Neuronal stem cell (in vitro differentiated cells): ENCODE measurements around the gene MPRIP.
A peak's percentile ranks its signal among the peaks of the same experiment; 100 is the strongest.

ENCODE experiments used
- DNase-seq: peaks from one replicate; pipeline ENCODE4 v3.0.0-alpha.2; 2013; ENCODE audit warnings: low spot score
- H2AFZ ChIP-seq: one replicate; pipeline ENCODE4 v1.6.1; 2013; ENCODE audit warnings: mild to moderate bottlenecking, low read length, inconsistent platforms
- H2AK5ac ChIP-seq: 2 replicates; pipeline ENCODE4 v1.6.1; 2013; ENCODE audit warnings: low read depth, mild to moderate bottlenecking, inconsistent platforms, low read length, moderate library complexity, mixed read lengths
- H2BK120ac ChIP-seq: 2 replicates; pipeline ENCODE4 v1.6.1; 2013; ENCODE audit warnings: low read depth, mild to moderate bottlenecking, inconsistent platforms, low read length, moderate library complexity, mixed read lengths
- H2BK12ac ChIP-seq: one replicate; pipeline ENCODE4 v1.6.1; 2013; ENCODE audit warnings: low read length, inconsistent platforms
- H2BK15ac ChIP-seq: 2 replicates; pipeline ENCODE4 v1.6.1; 2013; ENCODE audit warnings: mild to moderate bottlenecking, low read length, inconsistent platforms, mixed read lengths
- H2BK5ac ChIP-seq: one replicate; pipeline ENCODE4 v1.6.1; 2013; ENCODE audit warnings: inconsistent platforms, mild to moderate bottlenecking, low read length, moderate library complexity
- H3K14ac ChIP-seq: one replicate; pipeline ENCODE4 v1.6.1; 2013; ENCODE audit warnings: low read length, inconsistent platforms
- H3K18ac ChIP-seq: 2 replicates; pipeline ENCODE4 v1.6.1; 2013; ENCODE audit warnings: low read length, inconsistent platforms
- H3K23ac ChIP-seq: 2 replicates; pipeline ENCODE4 v1.6.1; 2013; ENCODE audit warnings: low read depth, mild to moderate bottlenecking, mixed read lengths, low read length, inconsistent platforms; ENCODE audit not compliant: poor library complexity
- H3K27ac ChIP-seq: replicated peaks from 3 replicates; pipeline ENCODE4 v1.5.1; 2013; ENCODE audit warnings: low read length, inconsistent platforms
- H3K27me3 ChIP-seq, 3 experiments: 2 replicates each; pipeline ENCODE4 v1.6.1; 2013; ENCODE audit warnings: low read length in 3 of 3, mild to moderate bottlenecking in 2 of 3, inconsistent platforms in 1 of 3, low read depth in 1 of 3, mixed read lengths in 1 of 3, moderate library complexity in 1 of 3; ENCODE audit not compliant: control insufficient read depth in 3 of 3, insufficient read depth in 3 of 3
- H3K36me3 ChIP-seq, 2 donors: replicated peaks in 1 of 2; 2 replicates each; pipeline ENCODE4 v1.6.1; 2013; ENCODE audit warnings: low read length in 2 of 2; ENCODE audit not compliant: control insufficient read depth in 2 of 2, insufficient read depth in 2 of 2
- H3K4ac ChIP-seq: 2 replicates; pipeline ENCODE4 v1.6.1; 2013; ENCODE audit warnings: inconsistent platforms, mild to moderate bottlenecking, low read length, moderate library complexity
- H3K4me1 ChIP-seq, 2 donors: 1 replicate in 1 of 2; 2 replicates in 1 of 2; pipeline ENCODE4 v1.6.1; 2013; ENCODE audit warnings: low read length in 2 of 2, low read depth in 1 of 2; ENCODE audit not compliant: control insufficient read depth in 2 of 2, insufficient read depth in 1 of 2
- H3K4me2 ChIP-seq: one replicate; pipeline ENCODE4 v1.6.1; 2013; ENCODE audit warnings: mild to moderate bottlenecking, low read length, inconsistent platforms; ENCODE audit not compliant: insufficient read depth, poor library complexity, severe bottlenecking
- H3K4me3 ChIP-seq, 2 donors: 2 replicates each; pipeline ENCODE4 v1.5.1; 2013; ENCODE audit warnings: low read length in 2 of 2, mild to moderate bottlenecking in 2 of 2, inconsistent platforms in 1 of 2, moderate library complexity in 1 of 2
- H3K79me1 ChIP-seq: one replicate; pipeline ENCODE4 v1.6.1; 2013; ENCODE audit warnings: low read depth, mild to moderate bottlenecking, inconsistent platforms, low read length, moderate library complexity
- H3K9ac ChIP-seq: one replicate; pipeline ENCODE4 v1.6.1; 2013; ENCODE audit warnings: mild to moderate bottlenecking, low read depth, low read length, inconsistent platforms; ENCODE audit not compliant: poor library complexity
- H3K9me3 ChIP-seq, 2 donors: replicated peaks in 1 of 2; 2 replicates each; pipeline versions ENCODE3 to v1.6.1; 2013; ENCODE audit warnings: low read length in 2 of 2, mild to moderate bottlenecking in 2 of 2, inconsistent platforms in 1 of 2, low read depth in 1 of 2, mixed read lengths in 1 of 2, moderate library complexity in 1 of 2; ENCODE audit not compliant: control insufficient read depth in 2 of 2, insufficient read depth in 1 of 2
- H4K8ac ChIP-seq: one replicate; pipeline ENCODE4 v1.6.1; 2013; ENCODE audit warnings: low read depth, mild to moderate bottlenecking, inconsistent platforms, low read length, moderate library complexity
- H4K91ac ChIP-seq: one replicate; pipeline ENCODE4 v1.6.1; 2013; ENCODE audit warnings: low read length, low read depth, mild to moderate bottlenecking, inconsistent platforms; ENCODE audit not compliant: poor library complexity
- WGBS, 2 donors: extraction: QIAGEN DNeasy Blood & Tissue Kit; methylation state at CpG; one replicate each; pipeline ENCODE4 v1.1.7; 2013; ENCODE audit warnings: missing lambda C conversion rate in 2 of 2, mixed read lengths in 1 of 2; ENCODE audit not compliant: insufficient read length in 2 of 2, insufficient replicate concordance in 1 of 2; ENCODE audit errors: extremely low coverage in 2 of 2; 5-methylcytosine and 5-hydroxymethylcytosine counted together

Gene MPRIP

DNA sequence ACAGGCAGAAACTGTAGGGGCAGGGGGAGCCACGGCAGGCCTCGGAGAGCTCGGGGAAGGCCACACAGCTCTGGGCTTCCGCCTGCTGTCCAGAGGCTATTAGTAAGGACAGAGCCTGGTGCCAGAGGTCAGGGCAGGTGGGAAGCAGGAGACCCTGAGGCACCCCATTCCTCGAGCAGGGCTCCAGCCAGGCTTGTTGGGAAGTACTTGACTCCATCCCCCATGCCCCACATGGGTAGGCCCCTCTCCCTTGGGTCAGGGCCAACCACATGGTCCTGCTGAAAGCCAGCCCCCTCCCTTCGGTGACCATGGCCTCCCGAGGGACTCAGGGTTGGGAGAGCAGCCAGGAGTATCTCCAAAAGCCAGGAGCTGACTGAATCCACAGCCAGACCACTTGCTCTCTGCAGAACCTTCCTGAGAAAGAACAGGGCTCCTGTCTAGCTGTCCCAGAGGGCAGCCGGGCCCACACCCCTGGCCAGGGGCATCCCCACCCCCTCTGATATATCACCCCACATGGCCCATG is 17.4 kb upstream of the MPRIP start:
- peak overlapping the region; percentile 83 for H2BK120ac ChIP-seq
- peak overlapping the region; percentile 75 for H3K18ac ChIP-seq
- H3K9me3 ChIP-seq = no peaks in the 10 kb centered on the region
- H3K9ac ChIP-seq = peak overlapping the region; percentile 39
- no peak overlapping the region for H4K91ac ChIP-seq
- no peak for DNase-seq
- H2AK5ac ChIP-seq = peak overlapping the region; percentile 87
- H2BK5ac ChIP-seq = peak overlapping the region; percentile 34
- no peak overlapping the region for H2BK15ac ChIP-seq
- no peak overlapping the region for H3K27ac ChIP-seq
- no peak overlapping the region for H2AFZ ChIP-seq
- H3K4me1 ChIP-seq = peaks cover 29 to 33% of the 10 kb centered on the region in 2 donors
- no CpG with 5 or more reads among the region's 8 CpGs for WGBS, 2 donors
- H3K36me3 ChIP-seq = no peaks in the 10 kb centered on the region
- no peak overlapping the region for H4K8ac ChIP-seq
- peak overlapping the region; percentile 32 for H2BK12ac ChIP-seq
- H3K4me3 ChIP-seq = no peak overlapping the region
- peaks cover 0 to 4% (median 1%) of the 10 kb centered on the region in 3 experiments for H3K27me3 ChIP-seq
- peak overlapping the region; percentile 86 for H3K14ac ChIP-seq
- H3K79me1 ChIP-seq = no peaks in the 10 kb centered on the region
- no peak overlapping the region for H3K23ac ChIP-seq
- H3K4me2 ChIP-seq = no peak overlapping the region
- H3K4ac ChIP-seq = no peak overlapping the region

GRCh38 chr17:17025621-17026020 is 16.6 kb upstream of the MPRIP start:
- no CpG with 5 or more reads among the region's 5 CpGs for WGBS, 2 donors

DNA sequence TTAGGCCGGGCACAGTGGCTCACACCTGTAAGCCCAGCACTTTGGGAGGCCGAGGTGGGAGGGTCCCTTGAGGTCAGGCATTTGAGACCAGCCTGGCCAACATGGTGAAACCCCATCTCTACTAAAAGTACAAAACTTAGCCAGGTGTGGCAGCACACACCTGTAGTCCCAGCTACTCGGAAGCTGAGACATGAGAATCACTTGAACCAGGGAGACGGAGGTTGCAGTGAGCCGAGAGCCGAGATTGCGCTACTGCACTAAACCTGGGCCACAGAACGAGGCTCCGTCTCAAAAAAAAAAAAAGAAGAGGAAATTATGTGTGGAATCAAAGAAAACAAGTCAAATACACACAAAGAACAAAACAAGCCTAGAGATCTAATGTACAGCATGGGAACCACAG is 16.1 kb upstream of the MPRIP start:
- H3K4ac ChIP-seq = no peak overlapping the region
- H3K9ac ChIP-seq = no peak overlapping the region
- H2BK12ac ChIP-seq = no peak overlapping the region
- peaks cover 29 to 39% of the 10 kb centered on the region in 2 donors for H3K4me1 ChIP-seq
- no peak overlapping the region for H2AK5ac ChIP-seq
- no peak overlapping the region for H4K8ac ChIP-seq
- no peak for DNase-seq
- H3K27me3 ChIP-seq = peaks cover 0 to 4% (median 1%) of the 10 kb centered on the region in 3 experiments
- no peak overlapping the region for H2BK15ac ChIP-seq
- H3K14ac ChIP-seq = no peak overlapping the region
- no peak overlapping the region for H3K23ac ChIP-seq
- H2AFZ ChIP-seq = no peak overlapping the region
- no peaks in the 10 kb centered on the region for H3K9me3 ChIP-seq
- H3K4me3 ChIP-seq = no peak overlapping the region
- no CpG with 5 or more reads among the region's 9 CpGs for whole genome bisulfite sequencing, 2 donors
- H3K36me3 ChIP-seq = no peaks in the 10 kb centered on the region
- H3K27ac ChIP-seq = no peak overlapping the region
- H4K91ac ChIP-seq = no peak overlapping the region
- H3K4me2 ChIP-seq = no peak overlapping the region
- no peak overlapping the region for H2BK5ac ChIP-seq
- H2BK120ac ChIP-seq = no peak overlapping the region
- no peak overlapping the region for H3K18ac ChIP-seq
- no peaks in the 10 kb centered on the region for H3K79me1 ChIP-seq

More at GRCh38 chr17:17025621-17026020, 16.6 kb upstream of the MPRIP start:
- Histone ChIP-seq H3K23ac (no peak overlapping the region), H3K14ac (no peak overlapping the region), H3K4me3 (no peak overlapping the region), H3K27me3 (peaks cover 0 to 4% (median 1%) of the 10 kb centered on the region in 3 experiments), H3K18ac (no peak overlapping the region), H2BK12ac (no peak overlapping the region), H2BK120ac (peak overlapping the region; percentile 24), H3K4me2 (no peak overlapping the region), H4K91ac (no peak overlapping the region), H3K4me1 (peaks cover 34 to 36% of the 10 kb centered on the region in 2 donors), H3K9me3 (no peaks in the 10 kb centered on the region), H2AFZ (no peak overlapping the region), H4K8ac (no peak overlapping the region), H3K4ac (no peak overlapping the region), H3K27ac (no peak overlapping the region), H3K79me1 (no peaks in the 10 kb centered on the region), H3K36me3 (no peaks in the 10 kb centered on the region), H2BK5ac (no peak overlapping the region), H3K9ac (peak overlapping the region; percentile 16), H2BK15ac (peak overlapping the region; percentile 52), H2AK5ac (peak overlapping the region; percentile 87)
- DNase-seq = no peak

DNA sequence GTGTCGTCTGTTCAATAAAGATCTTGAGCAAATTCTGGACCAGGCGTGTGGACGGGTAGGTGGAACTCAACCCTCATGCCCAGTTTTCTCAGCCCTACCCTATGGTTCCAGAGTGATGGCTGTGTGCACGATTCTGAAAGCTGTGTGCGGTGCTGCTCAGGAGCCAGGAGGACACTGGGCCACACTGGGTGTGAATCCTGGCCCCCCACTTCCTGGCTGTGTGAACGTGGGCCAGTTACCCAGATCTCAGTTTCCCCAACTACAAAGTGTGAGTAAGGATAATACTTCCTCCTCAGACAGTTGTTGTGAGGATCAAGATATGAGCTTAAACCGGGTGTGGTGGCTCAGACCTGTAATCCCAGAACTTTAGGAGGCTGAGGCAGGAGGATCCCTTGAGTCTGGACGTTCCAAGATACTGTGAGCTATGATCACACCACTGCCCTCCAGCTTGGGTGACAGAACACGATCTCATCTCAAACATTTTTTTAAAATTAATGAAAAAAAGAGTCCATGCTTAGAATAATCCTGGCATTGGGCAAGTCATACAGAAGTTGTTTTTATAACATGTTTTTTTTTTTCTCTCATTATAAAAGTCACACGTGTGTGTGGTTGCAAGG is 14.7 kb upstream of the MPRIP start:
- Histone ChIP-seq H2AK5ac (peak overlapping the region; percentile 47), H3K14ac (no peak overlapping the region), H3K18ac (peak overlapping the region; percentile 88), H3K36me3 (no peaks in the 10 kb centered on the region), H2AFZ (no peak overlapping the region), H3K79me1 (no peaks in the 10 kb centered on the region), H3K4ac (peak overlapping the region; percentile 17), H3K27ac (no peak overlapping the region), H3K27me3 (peaks cover 0 to 4% (median 1%) of the 10 kb centered on the region in 3 experiments), H4K91ac (peak overlapping the region; percentile 56), H3K4me2 (no peak overlapping the region), H3K9me3 (no peaks in the 10 kb centered on the region), H2BK15ac (peak overlapping the region; percentile 42), H3K4me3 (no peak overlapping the region), H2BK12ac (no peak overlapping the region), H3K4me1 (peaks cover 17 to 39% of the 10 kb centered on the region in 2 donors), H2BK120ac (no peak overlapping the region), H3K9ac (no peak overlapping the region), H3K23ac (no peak overlapping the region), H2BK5ac (no peak overlapping the region), H4K8ac (no peak overlapping the region)
- no peak for DNase-seq
- no CpG with 5 or more reads among the region's 10 CpGs for WGBS, 2 donors
